Measurements from ENCODE around the gene THOC3.
"Not testable (repeated sequence)": the region's sequence is repeated elsewhere in the genome, so short reads cannot be mapped to it uniquely, and the experiment has no call there.

- TF ChIP-seq CTCF, POLR2A (IDR thresholded peaks at IDR 0.05): not testable (repeated sequence)
These were observed 43.0 kb downstream of the THOC3 start for GRCh38 chr5:175925106-175925505.
